ENCODE data around the gene FDXR.
"Not testable (repeated sequence)": the region's sequence is repeated elsewhere in the genome, so short reads cannot be mapped to it uniquely, and the experiment has no call there.

FDXR gene

GRCh38 chr17:74871356-74872076, 1.3 kb downstream of the FDXR start:
- DNase-seq (ENCODE audit: low read depth), result no peak

GRCh38 chr17:74870512-74870911, 2.3 kb downstream of the FDXR start:
- DNase-seq (ENCODE audit: low read depth), result no peak

DNA sequence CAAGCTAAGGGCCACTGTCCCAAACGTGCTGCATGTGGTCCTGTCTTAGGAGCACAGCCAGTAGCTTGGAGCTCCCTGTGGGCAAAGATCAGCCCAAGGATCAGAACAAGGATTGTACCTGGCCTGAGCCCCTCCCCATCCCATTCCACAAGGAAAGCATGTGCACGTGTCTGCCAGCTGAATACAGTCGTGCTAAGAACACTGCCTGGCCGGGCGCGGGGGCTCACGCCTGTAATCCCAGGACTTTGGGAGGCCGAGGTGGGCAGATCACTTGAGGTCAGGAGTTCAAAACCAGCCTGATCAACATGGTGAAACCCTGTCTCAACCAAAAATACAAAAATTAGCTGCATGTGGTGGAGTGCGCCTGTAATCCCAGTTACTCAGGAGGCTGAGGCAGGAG, 2.8 kb downstream of the FDXR start:
- not testable (repeated sequence) for DNase-seq (ENCODE audit: low read depth)

GRCh38 chr17:74868908-74869255, 3.9 kb downstream of the FDXR start:
- DNase-seq (ENCODE audit: low read depth), result no peak

DNA sequence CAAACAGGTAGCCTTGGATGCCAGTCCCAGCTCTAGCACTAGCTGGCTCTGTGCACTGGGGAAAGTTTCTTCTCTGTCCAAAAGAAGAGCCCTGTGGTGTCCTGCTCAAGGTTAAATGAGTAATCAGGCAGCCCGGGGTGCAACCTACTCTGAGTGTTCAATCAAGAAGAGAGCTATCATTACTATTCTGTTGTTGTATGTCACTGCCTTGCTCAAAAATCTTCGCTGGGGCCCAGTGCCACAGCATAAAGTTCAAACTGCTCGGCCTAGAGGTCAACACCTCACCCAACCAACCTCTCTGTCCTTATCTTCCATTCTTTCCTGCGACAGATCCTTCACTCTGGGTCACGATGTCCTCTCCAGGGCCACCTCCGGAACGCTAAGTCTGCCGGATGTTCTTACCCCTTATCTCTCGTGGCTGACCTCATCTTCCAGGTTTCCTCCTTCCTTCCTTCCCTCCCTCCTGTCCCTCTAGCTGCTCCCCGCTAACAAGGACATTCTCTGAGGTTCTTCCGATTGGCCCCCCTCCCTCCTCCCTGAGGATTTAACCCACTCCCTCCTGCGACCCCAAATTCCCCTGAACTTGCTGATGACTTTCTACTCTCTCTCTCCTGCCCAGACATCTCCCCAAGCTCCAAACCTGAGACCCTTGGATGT, 4.4 kb downstream of the FDXR start:
- DNase-seq (ENCODE audit: low read depth), result no peak

- DNase-seq (ENCODE audit: low read depth), result no peak
Measured at GRCh38 chr17:74866198-74866835, 6.5 kb downstream of the FDXR start.

DNA sequence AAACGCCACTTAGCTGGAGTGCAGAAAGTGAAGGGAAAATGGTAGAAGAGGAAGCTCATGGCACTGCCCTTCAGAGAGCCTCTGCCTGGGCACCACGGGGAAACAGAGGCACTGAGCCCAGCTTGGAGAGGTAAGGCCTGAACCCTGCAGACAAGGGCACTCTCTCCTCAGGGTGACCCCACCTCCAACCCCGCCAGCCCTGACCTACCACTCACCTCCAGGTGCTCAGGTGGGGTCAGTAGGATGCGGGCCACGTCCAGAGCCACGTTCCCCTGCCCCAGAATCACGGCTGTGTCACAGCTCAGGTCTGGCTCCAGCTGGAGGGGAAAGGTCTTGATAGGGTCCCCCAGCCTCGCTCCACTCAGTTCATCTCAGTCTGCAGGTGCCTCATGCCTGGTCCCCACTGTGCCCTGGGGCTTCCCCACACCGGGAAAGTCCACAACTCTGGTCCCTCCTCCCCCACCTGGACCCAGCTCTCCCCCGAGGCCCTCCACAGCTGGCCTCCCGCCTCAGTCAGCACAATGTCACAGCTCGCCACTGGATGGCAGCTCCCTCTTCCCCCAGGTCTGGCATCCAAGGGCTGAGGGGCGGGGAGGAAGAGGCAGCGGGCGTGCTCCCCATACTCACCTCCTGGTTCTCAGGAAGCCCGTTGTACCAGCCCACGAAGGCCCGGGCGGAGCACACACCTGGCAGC, 7.1 kb downstream of the FDXR start:
- no peak for DNase-seq (ENCODE audit: low read depth)

DNA sequence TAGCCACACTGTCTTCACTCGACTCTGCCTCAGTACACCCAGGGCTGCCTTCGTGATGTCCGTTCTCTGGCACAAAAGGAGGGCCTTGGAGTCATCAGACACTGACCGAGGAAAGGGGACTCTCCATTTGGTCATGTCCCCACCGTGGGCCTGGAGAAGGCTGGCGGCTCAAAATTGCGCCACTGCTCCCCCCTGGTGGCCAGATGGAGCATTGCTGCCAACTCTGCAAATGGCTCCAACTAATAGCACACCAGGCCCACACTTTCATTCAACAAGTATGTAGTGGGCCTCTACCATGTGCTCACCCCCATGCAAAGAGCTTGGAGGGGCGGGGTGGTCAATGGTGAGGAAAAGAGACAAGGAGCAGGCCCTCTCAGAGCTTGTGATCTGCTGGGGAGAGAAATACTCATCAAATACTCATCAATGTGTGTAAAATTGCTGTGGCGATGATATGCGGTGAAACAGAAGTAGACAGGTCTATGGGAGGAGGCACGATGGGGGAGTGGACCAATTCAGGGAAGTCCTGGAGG, 7.9 kb downstream of the FDXR start:
- peak; percentile 50 for DNase-seq (ENCODE audit: low read depth)

GRCh38 chr17:74864297-74864865, 8.4 kb downstream of the FDXR start:
- DNase-seq (ENCODE audit: low read depth), result no peak

DNA sequence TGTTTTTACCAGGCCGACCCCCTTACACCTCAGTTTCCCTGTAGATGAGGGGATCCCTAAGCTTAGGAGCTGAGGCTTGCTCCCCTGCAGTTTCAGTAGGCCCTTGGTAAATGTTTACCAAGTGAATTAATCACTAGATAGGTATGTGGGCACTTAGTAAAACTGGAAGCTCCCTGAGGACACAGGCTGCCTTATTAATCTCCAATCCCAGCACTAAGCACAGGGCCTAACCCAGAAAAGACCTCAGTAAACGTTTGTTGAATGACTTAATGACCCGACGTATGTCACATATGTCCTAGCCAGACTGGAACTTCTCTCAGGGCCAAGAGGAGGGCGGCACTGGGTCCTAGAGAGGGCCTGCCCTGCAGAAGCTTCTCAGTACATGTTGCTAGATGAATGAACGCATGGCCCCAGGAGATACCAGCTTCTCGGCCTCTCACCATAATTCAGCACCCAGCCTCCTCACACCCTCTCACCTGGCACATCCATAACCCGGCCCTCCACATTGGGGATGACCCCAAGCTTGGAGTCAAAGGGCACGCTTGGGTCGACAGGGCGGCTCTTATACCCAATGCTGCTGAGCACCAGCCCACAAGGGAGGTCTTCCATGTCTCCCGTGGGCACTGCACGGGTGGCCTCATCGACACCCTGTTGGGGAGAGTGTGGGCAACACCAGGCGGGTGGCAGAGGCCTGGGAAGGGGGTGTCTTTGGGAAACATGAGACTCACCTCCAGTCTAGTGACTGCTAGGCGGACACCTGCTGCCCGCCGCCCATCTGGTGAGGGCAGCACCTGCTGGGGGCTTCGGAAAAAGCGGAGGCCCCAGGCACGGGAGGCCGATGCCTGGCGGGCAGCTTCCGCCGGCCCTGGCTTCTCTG, 9.1 kb downstream of the FDXR start:
- DNase-seq (ENCODE audit: low read depth), result no peak

GRCh38 chr17:74862919-74863318, 9.9 kb downstream of the FDXR start:
- DNase-seq (ENCODE audit: low read depth), result no peak

GRCh38 chr17:74862108-74862901, 10.5 kb downstream of the FDXR start:
- DNase-seq (ENCODE audit: low read depth), result peak; percentile 56

GRCh38 chr17:74861662-74862107, 11.1 kb downstream of the FDXR start:
- DNase-seq (ENCODE audit: low read depth), result no peak

DNA sequence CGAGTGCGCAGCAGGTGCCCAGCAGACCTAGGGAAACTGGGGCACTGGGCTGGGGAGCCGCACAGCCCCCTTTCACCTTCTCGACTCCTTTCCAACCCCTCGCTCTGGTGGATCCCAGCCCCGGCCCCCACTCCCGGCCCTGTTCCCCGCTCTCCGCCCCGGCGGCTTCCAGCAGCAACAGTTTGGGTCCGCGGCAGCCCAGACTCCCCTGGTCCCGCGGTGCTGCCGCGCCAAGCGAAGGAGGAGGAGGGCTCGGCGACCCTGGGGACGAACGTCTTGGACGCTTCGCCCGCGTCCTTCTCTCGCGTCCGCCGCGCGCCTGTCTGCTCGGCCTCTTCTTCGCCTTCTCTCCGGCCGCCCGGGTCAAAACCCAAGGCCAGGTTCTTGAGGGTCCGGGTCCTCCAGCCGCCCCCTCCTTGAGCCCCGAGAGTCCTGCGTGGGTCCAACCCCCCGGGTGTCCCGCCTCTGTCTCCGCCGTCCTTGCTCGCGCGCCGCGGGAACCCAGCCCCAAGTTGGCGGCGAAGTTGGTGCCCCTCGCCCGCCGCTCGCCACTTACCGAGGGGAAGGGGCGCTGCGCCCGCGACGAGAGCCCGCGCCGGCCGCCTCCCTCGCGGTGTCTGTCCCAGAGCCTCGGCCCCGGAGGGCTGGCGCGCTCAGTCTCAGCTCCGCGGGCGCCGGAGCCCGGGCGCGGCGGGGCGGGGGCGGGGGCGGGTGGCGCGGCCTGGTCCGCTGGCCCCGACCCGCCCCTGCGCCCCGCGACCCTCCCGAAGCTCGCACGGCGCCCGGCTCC, 11.7 kb downstream of the FDXR start:
- no peak for DNase-seq (ENCODE audit: low read depth)

GRCh38 chr17:74860229-74860871, 12.4 kb downstream of the FDXR start:
- DNase-seq (ENCODE audit: low read depth), result no peak

- no peak for DNase-seq (ENCODE audit: low read depth)
Measured at GRCh38 chr17:74859459-74860228, 13.2 kb downstream of the FDXR start, which contains the start of gene GRIN2C. Gene GRIN2C, minus strand, starts transcription at chr17:74859885. Its CDS starts 4,793 bp downstream, at chr17:74855092.

DNA sequence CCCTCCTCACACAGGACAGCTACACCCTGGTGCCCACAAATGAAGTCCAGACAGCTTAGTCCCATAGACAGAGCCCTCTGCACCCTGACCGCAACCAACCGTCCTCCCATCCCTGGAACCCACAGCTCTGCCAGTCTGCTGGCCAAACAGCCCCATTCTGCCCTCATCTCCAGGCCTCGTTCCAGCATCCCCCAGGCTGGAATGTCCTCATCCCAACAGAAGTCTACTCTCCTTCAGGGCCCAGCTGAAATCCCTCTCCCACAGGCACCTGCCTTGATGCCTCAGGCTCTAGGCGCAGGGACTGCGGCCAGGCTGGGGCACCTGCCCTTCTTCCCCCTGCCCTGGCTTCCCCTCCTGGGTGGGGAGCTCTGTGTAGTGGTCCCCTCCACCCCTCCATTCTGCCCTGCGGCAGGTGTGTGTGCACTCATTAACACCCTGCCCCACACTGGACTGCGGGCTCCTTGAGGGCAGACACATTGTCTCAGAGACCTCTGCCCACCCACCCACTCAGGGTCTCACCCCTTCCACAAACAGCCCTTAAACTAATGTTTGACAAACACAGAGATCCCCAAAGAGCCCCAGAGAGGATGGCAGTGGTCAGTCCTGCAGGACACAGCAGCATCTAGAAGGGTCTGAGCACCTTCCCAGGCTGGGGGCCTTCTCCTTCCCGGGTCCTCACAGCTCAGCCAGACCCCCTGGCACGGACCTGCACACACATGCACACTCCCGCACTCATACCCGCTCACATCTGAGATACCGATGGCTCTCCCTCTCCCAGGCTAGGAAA, 13.9 kb downstream of the FDXR start:
- no peak for DNase-seq (ENCODE audit: low read depth)

All from stimulated activated CD8-positive, alpha-beta memory T cell treated with anti-CD3 and anti-CD28 coated beads, Interleukin-12 subunit alpha, Interleukin-12 subunit beta, amount 100 ng/mL, for 1 hour (primary cell).